Esophagus muscularis mucosa (tissue), 4 donors: Measurements from ENCODE around the gene NR3C2. TPM values are rescaled to one million over a fixed set of nuclear protein-coding genes. Genes with fewer than 3 reads are reported as not detected.

Experiments
- DNase-seq: peaks from one replicate; pipeline ENCODE4 v3.0.0-alpha.2; 2017; ENCODE audit errors: extremely low spot score
- H3K27ac ChIP-seq, 4 donors: fragments of 200-600 bp; sonication (generic); replicated peaks in 1 of 4; 1 replicate in 3 of 4; 2 replicates in 1 of 4; pipeline ENCODE4 v1.5.1; 2016 to 2019; ENCODE audit warnings: mild to moderate bottlenecking in 1 of 4
- H3K27me3 ChIP-seq, 4 donors: fragments of 200-600 bp; sonication (generic); one replicate each; pipeline versions ENCODE4 v1.5.1 to v1.6.0; 2016 to 2019
- H3K36me3 ChIP-seq, 4 donors: fragments of 200-600 bp; sonication (generic); one replicate each; pipeline ENCODE4 v1.5.1; 2016 to 2019
- H3K4me1 ChIP-seq, 4 donors: fragments of 200-600 bp; sonication (generic); one replicate each; pipeline ENCODE4 v1.5.1; 2016 to 2019
- H3K4me3 ChIP-seq, 4 donors: fragments of 200-600 bp; sonication (generic); 1 replicate in 2 of 4; 2 replicates in 2 of 4; pipeline ENCODE4 v1.5.1; 2016 to 2019; ENCODE audit warnings: mild to moderate bottlenecking in 4 of 4, moderate library complexity in 1 of 4
- H3K9me3 ChIP-seq, 4 donors: fragments of 200-600 bp; sonication (generic); 1 replicate in 3 of 4; 2 replicates in 1 of 4; pipeline ENCODE4 v1.5.1; 2016 to 2019
- EP300 ChIP-seq: sonication (generic); formaldehyde crosslinking; IDR thresholded peaks from one replicate; pipeline ENCODE4 v1.6.1; 2017; ENCODE audit warnings: antibody characterized with exemption
- POLR2A ChIP-seq: fragments of 450-650 bp; IDR thresholded peaks from one replicate; pipeline ENCODE4 v1.6.1; 2017; ENCODE audit warnings: antibody characterized with exemption, moderate library complexity, mild to moderate bottlenecking, low read depth
- POLR2AphosphoS5 ChIP-seq, 2 donors: sonication (generic); formaldehyde crosslinking; IDR thresholded peaks; one replicate each; pipeline ENCODE4 v1.6.1; 2017; ENCODE audit warnings: antibody characterized with exemption in 2 of 2
- WGBS: methylation state at CpG from one replicate; pipeline ENCODE4 v1.1.5; 2018; 5-methylcytosine and 5-hydroxymethylcytosine counted together
- intact Hi-C: fragments of 100-400 bp; cut with DNase I; formaldehyde crosslinking; loops from one replicate; pipeline ENCODE4 v1.15.1; 2023
- total RNA-seq, 4 donors: library from RNA; depleted of rRNA; stranded (reverse); fragments of >200 nt; gene quantifications; one replicate each; pipeline versions ENCODE4 v1.1.0 to v1.2.1, GENCODE V29; 2016
- TF ChIP-seq, protein P1 (sequence below), 3 experiments: fragments of 200-600 bp in 2 of 3; fragments of 450-650 bp in 1 of 3; sonication (generic) in 2 of 3; IDR thresholded peaks; one replicate each; pipeline ENCODE4 v1.5.1; 2017 to 2019; ENCODE audit warnings: antibody characterized with exemption in 3 of 3, mild to moderate bottlenecking in 2 of 3, moderate library complexity in 1 of 3

NR3C2 gene
- total RNA-seq, 4 donors from 2014 or later, result 10.0 to 14.6 (median 12.1) TPM

DNA sequence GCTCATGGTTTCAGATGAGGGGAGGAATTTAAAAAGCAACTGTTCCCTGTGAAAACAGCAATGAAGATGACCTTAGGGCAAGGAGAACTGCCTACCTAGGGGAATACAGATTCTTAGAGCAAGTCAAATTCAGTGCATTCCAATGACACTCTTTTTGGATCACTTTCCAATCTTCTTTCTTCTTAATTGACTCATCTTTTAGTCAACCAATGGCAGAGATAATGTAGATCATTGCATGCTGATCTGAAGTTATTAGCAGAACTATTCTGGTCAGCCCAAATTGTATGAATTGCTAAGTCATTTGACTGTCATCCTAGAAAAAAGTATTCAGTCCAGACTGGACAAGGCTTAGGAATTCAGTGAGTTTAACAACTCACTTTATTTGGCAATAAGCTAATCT, 12.6 kb upstream of the NR3C2 start:
- no peak for DNase-seq
- no peaks in the 10 kb centered on the region for H3K9me3 ChIP-seq
- intact Hi-C loops, result no loop called here
- no peak for TF ChIP-seq POLR2A
- TF ChIP-seq POLR2AphosphoS5 (IDR thresholded peaks at IDR 0.05), result no peak
- TF ChIP-seq, protein P1, sequence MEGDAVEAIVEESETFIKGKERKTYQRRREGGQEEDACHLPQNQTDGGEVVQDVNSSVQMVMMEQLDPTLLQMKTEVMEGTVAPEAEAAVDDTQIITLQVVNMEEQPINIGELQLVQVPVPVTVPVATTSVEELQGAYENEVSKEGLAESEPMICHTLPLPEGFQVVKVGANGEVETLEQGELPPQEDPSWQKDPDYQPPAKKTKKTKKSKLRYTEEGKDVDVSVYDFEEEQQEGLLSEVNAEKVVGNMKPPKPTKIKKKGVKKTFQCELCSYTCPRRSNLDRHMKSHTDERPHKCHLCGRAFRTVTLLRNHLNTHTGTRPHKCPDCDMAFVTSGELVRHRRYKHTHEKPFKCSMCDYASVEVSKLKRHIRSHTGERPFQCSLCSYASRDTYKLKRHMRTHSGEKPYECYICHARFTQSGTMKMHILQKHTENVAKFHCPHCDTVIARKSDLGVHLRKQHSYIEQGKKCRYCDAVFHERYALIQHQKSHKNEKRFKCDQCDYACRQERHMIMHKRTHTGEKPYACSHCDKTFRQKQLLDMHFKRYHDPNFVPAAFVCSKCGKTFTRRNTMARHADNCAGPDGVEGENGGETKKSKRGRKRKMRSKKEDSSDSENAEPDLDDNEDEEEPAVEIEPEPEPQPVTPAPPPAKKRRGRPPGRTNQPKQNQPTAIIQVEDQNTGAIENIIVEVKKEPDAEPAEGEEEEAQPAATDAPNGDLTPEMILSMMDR (IDR thresholded peaks at IDR 0.05), result no peak
- TF ChIP-seq EP300, result no peak
- H3K27ac ChIP-seq, result no peak overlapping the region
- H3K36me3 ChIP-seq, result no peaks in the 10 kb centered on the region
- H3K4me3 ChIP-seq, result no peak overlapping the region
- H3K4me1 ChIP-seq, result peaks cover 0 to 7% (median 1%) of the 10 kb centered on the region in 4 donors
- H3K27me3 ChIP-seq, result no peaks in the 10 kb centered on the region

DNA sequence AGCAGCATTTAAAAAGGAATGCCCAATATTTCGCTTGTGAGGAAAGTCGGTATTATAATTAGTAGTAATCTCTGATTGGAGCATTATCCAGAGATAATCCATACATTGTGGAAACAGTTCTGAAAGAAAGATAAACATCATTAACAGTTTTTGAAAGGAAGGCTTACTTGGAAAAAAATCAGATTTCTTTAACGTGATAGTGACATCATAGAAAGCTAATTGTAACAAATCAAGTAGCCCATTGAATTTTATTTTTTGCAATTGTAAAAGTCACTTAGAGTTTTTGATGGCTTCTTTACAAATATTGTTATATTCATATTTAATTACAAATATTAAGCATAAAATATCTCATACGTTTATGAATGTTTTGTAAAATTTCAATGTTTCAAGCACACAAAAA, 11.6 kb upstream of the NR3C2 start:
- no peak overlapping the region for H3K4me3 ChIP-seq
- H3K27me3 ChIP-seq, result no peaks in the 10 kb centered on the region
- intact Hi-C loops, result no loop called here
- peaks cover 0 to 7% (median 1%) of the 10 kb centered on the region in 4 donors for H3K4me1 ChIP-seq
- TF ChIP-seq, protein P1 (IDR thresholded peaks at IDR 0.05), result no peak
- H3K9me3 ChIP-seq, result no peaks in the 10 kb centered on the region
- WGBS, result 74% methylated on average over 4 of the region's 4 CpGs
- DNase-seq, result no peak
- H3K27ac ChIP-seq, result no peak overlapping the region
- H3K36me3 ChIP-seq, result no peaks in the 10 kb centered on the region

DNA sequence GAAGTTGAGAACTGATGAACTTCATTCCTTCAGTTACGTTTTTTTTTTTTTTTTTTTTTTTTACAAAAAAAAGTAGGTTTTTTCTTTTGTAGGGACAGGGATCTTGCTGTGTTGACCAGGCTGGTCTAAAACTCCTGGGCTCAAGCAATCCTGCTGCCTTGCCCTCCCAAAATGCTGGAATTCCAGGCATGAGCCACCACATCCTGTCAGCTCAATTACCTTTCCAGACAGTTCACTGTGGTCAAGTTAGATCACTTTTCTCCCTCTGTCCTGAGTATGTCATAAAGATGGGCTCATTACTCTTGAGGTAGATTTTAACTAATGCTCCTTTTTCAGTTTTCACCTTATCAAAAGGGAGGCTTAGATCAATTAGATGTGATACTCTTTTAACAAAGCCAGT, 10.8 kb upstream of the NR3C2 start:
- DNase-seq, result no peak
- H3K27me3 ChIP-seq, result no peaks in the 10 kb centered on the region
- intact Hi-C loops, result no loop called here
- H3K27ac ChIP-seq, result no peak overlapping the region
- H3K9me3 ChIP-seq, result no peaks in the 10 kb centered on the region
- TF ChIP-seq POLR2A (no peak), POLR2AphosphoS5 (IDR thresholded peaks at IDR 0.05) (no peak), EP300 (no peak)
- TF ChIP-seq, protein P1 (IDR thresholded peaks at IDR 0.05), result no peak
- no peaks in the 10 kb centered on the region for H3K36me3 ChIP-seq
- 83% methylated on average over 1 of the region's 1 CpG for WGBS
- H3K4me3 ChIP-seq, result no peak overlapping the region
- H3K4me1 ChIP-seq, result peaks cover 0 to 8% (median 3%) of the 10 kb centered on the region in 4 donors

DNA sequence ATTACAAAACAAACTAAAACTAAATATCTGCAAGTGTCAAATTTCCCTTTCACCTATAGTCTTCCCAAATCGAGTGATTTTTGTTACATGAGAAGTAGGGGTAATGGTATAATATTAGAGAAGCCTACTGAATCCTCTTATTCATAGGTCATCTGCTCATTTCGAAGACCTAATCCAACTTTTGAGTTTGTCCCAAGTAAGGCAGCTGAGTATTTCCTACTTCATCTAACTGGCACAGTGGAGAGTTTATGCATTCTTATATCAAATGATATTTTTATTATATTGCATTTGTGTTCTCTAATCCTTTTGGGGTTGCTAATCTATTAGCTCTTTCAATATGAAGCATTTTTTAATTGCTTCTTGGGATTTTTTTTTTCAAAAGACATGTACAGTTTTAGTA, 7.7 kb upstream of the NR3C2 start:
- H3K27ac ChIP-seq, result no peak overlapping the region
- no peak for DNase-seq
- WGBS, result 60% methylated on average over 2 of the region's 2 CpGs
- H3K27me3 ChIP-seq, result no peaks in the 10 kb centered on the region
- TF ChIP-seq POLR2AphosphoS5 (IDR thresholded peaks at IDR 0.05) (no peak), POLR2A (no peak), EP300 (no peak)
- TF ChIP-seq, protein P1 (IDR thresholded peaks at IDR 0.05), result no peak
- H3K9me3 ChIP-seq, result no peaks in the 10 kb centered on the region
- H3K4me1 ChIP-seq, result peaks cover 3 to 24% (median 21%) of the 10 kb centered on the region in 4 donors
- intact Hi-C loops, result loop anchor here (10.0 kb wide), 2 partner anchors 165 to 355 kb away; no protein-coding TSS in a partner anchor
- no peaks in the 10 kb centered on the region for H3K36me3 ChIP-seq
- no peak overlapping the region for H3K4me3 ChIP-seq

DNA sequence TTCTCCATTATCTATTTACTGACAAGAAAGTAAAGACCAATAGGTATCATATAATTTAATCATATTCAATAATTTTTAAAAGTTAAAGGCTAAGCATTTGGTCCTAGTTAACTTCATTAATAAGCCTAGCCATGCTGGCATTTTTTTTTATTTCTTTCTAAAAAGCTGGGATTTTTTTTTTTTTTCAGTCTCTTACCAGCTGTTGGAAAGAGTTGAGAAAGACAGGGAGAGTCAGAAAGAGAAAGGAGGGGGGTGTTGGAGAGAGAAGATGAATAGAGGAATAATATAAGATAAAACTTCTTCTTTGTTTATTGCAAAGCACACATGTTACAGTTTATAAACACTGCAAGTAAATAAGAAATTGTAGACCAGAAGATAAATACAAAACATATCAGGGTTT, 5.9 kb upstream of the NR3C2 start:
- TF ChIP-seq POLR2AphosphoS5 (IDR thresholded peaks at IDR 0.05), result no peak
- TF ChIP-seq EP300, result no peak
- TF ChIP-seq, protein P1 (IDR thresholded peaks at IDR 0.05), result no peak
- intact Hi-C loops, result loop anchor here (10.0 kb wide), 2 partner anchors 163 to 353 kb away; no protein-coding TSS in a partner anchor
- no peaks in the 10 kb centered on the region for H3K36me3 ChIP-seq
- H3K9me3 ChIP-seq, result no peaks in the 10 kb centered on the region
- H3K4me1 ChIP-seq, result peaks cover 3 to 21% (median 20%) of the 10 kb centered on the region in 4 donors
- no peak for DNase-seq
- no peak overlapping the region for H3K27ac ChIP-seq
- no peaks in the 10 kb centered on the region for H3K27me3 ChIP-seq
- no peak overlapping the region for H3K4me3 ChIP-seq
